T47D (cell line): ENCODE results near the gene TXNRD3.

ENCODE experiments used
- DNase-seq, 2 experiments: peaks; one replicate each; pipeline versions ENCODE4 v3.0.0 to v3.0.0-alpha.2; 2011 to 2012; ENCODE audit warnings: low read depth in 1 of 2, low spot score in 1 of 2
- JUND ChIP-seq: IDR thresholded peaks from 2 replicates; pipeline ENCODE4 v1.6.1; 2012; ENCODE audit warnings: low read depth
- in situ Hi-C: cut with HindIII; loops from 2 replicates; pipeline ENCODE4 v1.10.0; 2016; ENCODE audit warnings: low sequenced_read_pairs, low pct_unique_long_range_greater_than_20kb

The TXNRD3 gene

GRCh38 chr3:126654571-126655383 is at the start of gene TXNRD3:
TXNRD3 (minus strand) TSS chr3:126655124.
- no peak for TF ChIP-seq JUND
- in situ Hi-C loops: no loop called here
- DNase-seq: peak; percentile 74 to 91

GRCh38 chr3:126703512-126704493 is 48.9 kb upstream of the TXNRD3 start, which contains the start of gene CHCHD6:
CHCHD6 (plus strand) TSS chr3:126704240; CDS start chr3:126704313, 73 bp downstream.
- in situ Hi-C loops: no loop called here
- TF ChIP-seq JUND: no peak
- peak; percentile 96 for DNase-seq

GRCh38 chr3:126699011-126699410 is 44.1 kb upstream of the TXNRD3 start:
- TF ChIP-seq JUND: no peak
- in situ Hi-C loops: no loop called here
- DNase-seq: no peak

- in situ Hi-C loops: no loop called here
- TF ChIP-seq JUND: no peak
- no peak for DNase-seq
These were observed 41.9 kb upstream of the TXNRD3 start for GRCh38 chr3:126696701-126697267.

DNA sequence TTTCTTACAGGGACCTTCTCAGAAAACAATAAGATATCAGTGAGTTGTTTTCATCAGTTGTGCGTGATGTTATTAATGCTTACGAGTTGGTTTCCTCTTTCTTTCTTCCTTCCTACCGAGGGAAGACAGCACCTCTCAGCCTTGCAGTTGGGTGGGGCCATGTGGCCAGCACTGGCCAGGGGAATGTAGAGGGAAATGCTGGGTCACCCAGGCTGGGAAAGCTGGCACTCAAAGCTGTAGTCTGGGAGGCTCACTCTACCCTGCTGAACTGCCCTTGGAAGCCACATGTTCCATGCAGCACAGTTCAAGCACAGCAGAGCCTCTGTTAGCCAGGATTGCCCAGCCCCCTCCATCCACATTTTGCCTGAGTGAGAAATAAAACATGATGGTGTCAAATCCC is 39.0 kb upstream of the TXNRD3 start:
- DNase-seq: no peak
- in situ Hi-C loops: no loop called here
- TF ChIP-seq JUND: no peak

DNA sequence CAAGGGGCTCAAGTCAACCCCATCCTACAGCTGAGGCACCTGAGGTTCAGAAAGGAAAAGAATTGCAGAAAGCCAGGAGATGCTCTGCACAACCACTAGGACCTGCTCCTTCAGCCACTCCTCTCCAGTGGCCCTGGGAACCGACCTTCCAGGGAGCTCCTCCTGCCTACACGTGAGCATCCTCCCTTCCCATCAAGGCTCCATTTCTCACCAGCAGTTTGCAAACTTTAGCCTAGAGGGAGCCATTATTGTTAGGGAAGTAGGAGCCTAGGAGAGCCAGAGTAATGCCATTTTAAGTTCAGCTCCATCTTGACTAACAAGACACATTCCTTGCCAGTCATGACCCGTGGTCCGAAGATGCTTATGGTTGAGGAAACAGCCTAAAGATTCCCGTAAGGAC is 37.9 kb upstream of the TXNRD3 start:
- no peak for TF ChIP-seq JUND
- in situ Hi-C loops: no loop called here
- no peak for DNase-seq

DNA sequence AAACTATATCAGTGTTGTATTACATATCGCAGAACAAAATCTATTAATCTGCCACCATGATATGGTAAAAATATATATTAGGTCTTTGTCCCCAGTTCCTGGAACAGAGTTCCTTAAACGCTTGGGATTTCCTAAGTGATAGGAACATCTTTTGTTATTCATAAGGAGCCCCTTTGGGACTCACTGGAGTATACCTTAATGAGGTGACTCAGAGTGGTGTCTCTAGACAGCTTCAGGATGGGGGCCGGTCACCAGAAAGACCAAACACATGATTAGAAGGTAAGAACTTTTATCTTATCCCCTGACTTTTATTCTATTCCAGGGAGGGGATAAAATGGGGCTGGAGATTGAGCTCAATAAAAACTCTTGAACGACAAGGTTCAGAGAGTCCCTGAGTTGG is 36.8 kb upstream of the TXNRD3 start:
- DNase-seq: no peak
- TF ChIP-seq JUND: no peak
- in situ Hi-C loops: no loop called here

- DNase-seq: no peak
- in situ Hi-C loops: no loop called here
- TF ChIP-seq JUND: no peak
These were observed 30.6 kb upstream of the TXNRD3 start for GRCh38 chr3:126685493-126685892.

GRCh38 chr3:126685021-126685420 is 30.1 kb upstream of the TXNRD3 start:
- in situ Hi-C loops: no loop called here
- no peak for DNase-seq
- TF ChIP-seq JUND: no peak

DNA sequence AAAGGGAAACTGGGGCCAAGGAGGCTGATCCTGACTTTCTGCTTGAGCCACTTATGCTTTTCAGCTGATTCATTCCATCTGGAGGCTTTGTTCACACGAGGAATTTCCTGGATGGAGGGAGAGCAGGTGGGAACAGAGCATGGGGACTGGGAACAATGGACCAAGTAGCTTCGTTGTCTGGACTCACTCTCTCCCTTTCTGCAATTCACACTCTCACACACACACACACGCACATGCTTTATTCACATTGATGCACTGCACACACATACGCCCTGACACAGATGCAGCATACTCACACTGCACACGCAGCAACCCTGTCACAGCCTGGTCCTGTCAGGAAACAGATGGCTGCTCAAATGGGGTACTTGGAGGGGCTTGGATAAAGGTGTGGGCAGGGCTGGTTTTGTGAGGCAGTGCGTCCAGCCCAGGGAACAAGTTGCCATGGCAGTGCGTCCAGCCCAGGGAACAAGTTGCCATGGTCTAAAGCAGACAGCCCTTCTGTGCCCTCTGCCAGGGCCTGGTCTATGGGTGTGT is 29.4 kb upstream of the TXNRD3 start:
- in situ Hi-C loops: no loop called here

GRCh38 chr3:126683069-126683468 is 28.1 kb upstream of the TXNRD3 start:
- in situ Hi-C loops: no loop called here
- DNase-seq: no peak
- TF ChIP-seq JUND: no peak

More for the DNA sequence above, 29.4 kb upstream of the TXNRD3 start:
- TF ChIP-seq JUND: no peak
- DNase-seq: no peak

DNA sequence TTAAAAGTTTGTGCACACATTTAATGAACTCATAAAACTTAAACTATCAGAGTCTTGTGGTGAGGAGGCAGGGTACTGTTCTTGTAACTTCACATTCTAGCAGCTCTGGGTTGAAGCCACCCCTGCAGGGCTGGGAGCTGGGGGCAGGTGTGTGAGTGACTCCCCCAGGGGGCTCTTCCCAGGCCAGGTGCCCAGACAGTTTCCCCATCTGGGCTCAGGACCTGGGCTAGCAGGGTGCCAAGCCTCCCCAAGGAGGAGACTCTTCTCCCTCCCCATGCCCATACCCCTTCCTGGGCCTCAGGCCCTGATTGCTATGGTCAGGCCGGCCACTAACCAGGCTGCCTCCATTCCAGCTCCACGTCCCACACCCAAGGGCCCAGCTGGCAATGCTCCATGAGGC is 27.1 kb upstream of the TXNRD3 start:
- no peak for TF ChIP-seq JUND
- DNase-seq: no peak
- in situ Hi-C loops: no loop called here
